ENCODE results near the gene SLC6A9.

Gene SLC6A9

GRCh38 chr1:43952731-43953346 is 78.4 kb downstream of the SLC6A9 start:
- H3K9ac ChIP-seq (ENCODE audit: low read length in 5 of 5) = peak overlapping the region in 1 of 5 donors; percentile 16
- no peak overlapping the region for H3K27ac ChIP-seq (ENCODE audit: low read depth, low read length)
- no peaks in the 10 kb centered on the region for H3K9me3 ChIP-seq (ENCODE audit: control insufficient read depth in 5 of 5, low read length in 5 of 5)
- no peak overlapping the region for H3K4me3 ChIP-seq (ENCODE audit: low read depth in 1 of 5, low read length in 5 of 5)
- no peaks in the 10 kb centered on the region for H3K27me3 ChIP-seq (ENCODE audit: control insufficient read depth in 5 of 5, insufficient read depth in 4 of 5, low read length in 5 of 5)
- H3K36me3 ChIP-seq (ENCODE audit: control insufficient read depth in 5 of 5, insufficient read depth in 5 of 5, low read length in 5 of 5) = peaks cover 7 to 38% (median 30%) of the 10 kb centered on the region in 5 donors
- peaks cover under 1 to 11% (median 11%) of the 10 kb centered on the region in 5 donors for H3K4me1 ChIP-seq (ENCODE audit: control insufficient read depth in 5 of 5, insufficient read depth in 5 of 5, low read length in 5 of 5)

GRCh38 chr1:43951021-43951985 is 80.0 kb downstream of the SLC6A9 start:
- Histone ChIP-seq H3K27me3 (ENCODE audit: control insufficient read depth in 5 of 5, insufficient read depth in 4 of 5, low read length in 5 of 5) (no peaks in the 10 kb centered on the region), H3K4me3 (ENCODE audit: low read depth in 1 of 5, low read length in 5 of 5) (no peak overlapping the region), H3K36me3 (ENCODE audit: control insufficient read depth in 5 of 5, insufficient read depth in 5 of 5, low read length in 5 of 5) (peaks cover 7 to 23% (median 14%) of the 10 kb centered on the region in 5 donors), H3K27ac (ENCODE audit: low read depth, low read length) (no peak overlapping the region), H3K9me3 (ENCODE audit: control insufficient read depth in 5 of 5, low read length in 5 of 5) (no peaks in the 10 kb centered on the region), H3K9ac (ENCODE audit: low read length in 5 of 5) (no peak overlapping the region), H3K4me1 (ENCODE audit: control insufficient read depth in 5 of 5, insufficient read depth in 5 of 5, low read length in 5 of 5) (peaks cover 4 to 23% (median 22%) of the 10 kb centered on the region in 5 donors)

GRCh38 chr1:43949678-43950077 is 81.6 kb downstream of the SLC6A9 start:
- Histone ChIP-seq H3K36me3 (ENCODE audit: control insufficient read depth in 5 of 5, insufficient read depth in 5 of 5, low read length in 5 of 5) (peaks cover 7 to 21% (median 12%) of the 10 kb centered on the region in 5 donors), H3K4me3 (ENCODE audit: low read depth in 1 of 5, low read length in 5 of 5) (no peak overlapping the region), H3K9ac (ENCODE audit: low read length in 5 of 5) (no peak overlapping the region), H3K27me3 (ENCODE audit: control insufficient read depth in 5 of 5, insufficient read depth in 4 of 5, low read length in 5 of 5) (no peaks in the 10 kb centered on the region), H3K4me1 (ENCODE audit: control insufficient read depth in 5 of 5, insufficient read depth in 5 of 5, low read length in 5 of 5) (peaks cover 4 to 33% (median 31%) of the 10 kb centered on the region in 5 donors), H3K9me3 (ENCODE audit: control insufficient read depth in 5 of 5, low read length in 5 of 5) (no peaks in the 10 kb centered on the region), H3K27ac (ENCODE audit: low read depth, low read length) (no peak overlapping the region)

- Histone ChIP-seq H3K9me3 (ENCODE audit: control insufficient read depth in 5 of 5, low read length in 5 of 5) (no peaks in the 10 kb centered on the region), H3K9ac (ENCODE audit: low read length in 5 of 5) (peak overlapping the region; percentile 89 to 100 (median 96)), H3K4me3 (ENCODE audit: low read depth in 1 of 5, low read length in 5 of 5) (peak overlapping the region; percentile 61 to 98 (median 93)), H3K4me1 (ENCODE audit: control insufficient read depth in 5 of 5, insufficient read depth in 5 of 5, low read length in 5 of 5) (peaks cover 4 to 33% (median 31%) of the 10 kb centered on the region in 5 donors), H3K36me3 (ENCODE audit: control insufficient read depth in 5 of 5, insufficient read depth in 5 of 5, low read length in 5 of 5) (peaks cover 7 to 18% (median 12%) of the 10 kb centered on the region in 5 donors), H3K27ac (ENCODE audit: low read depth, low read length) (no peak overlapping the region), H3K27me3 (ENCODE audit: control insufficient read depth in 5 of 5, insufficient read depth in 4 of 5, low read length in 5 of 5) (no peaks in the 10 kb centered on the region)
These were observed 83.3 kb downstream of the SLC6A9 start for GRCh38 chr1:43947874-43948437.

- peaks cover 4 to 33% (median 31%) of the 10 kb centered on the region in 5 donors for H3K4me1 ChIP-seq (ENCODE audit: control insufficient read depth in 5 of 5, insufficient read depth in 5 of 5, low read length in 5 of 5)
- H3K9ac ChIP-seq (ENCODE audit: low read length in 5 of 5) = peak overlapping the region; percentile 89 to 100 (median 96)
- H3K4me3 ChIP-seq (ENCODE audit: low read depth in 1 of 5, low read length in 5 of 5) = peak overlapping the region; percentile 90 to 98 (median 93)
- H3K9me3 ChIP-seq (ENCODE audit: control insufficient read depth in 5 of 5, low read length in 5 of 5) = no peaks in the 10 kb centered on the region
- H3K36me3 ChIP-seq (ENCODE audit: control insufficient read depth in 5 of 5, insufficient read depth in 5 of 5, low read length in 5 of 5) = peaks cover 7 to 17% (median 12%) of the 10 kb centered on the region in 5 donors
- H3K27me3 ChIP-seq (ENCODE audit: control insufficient read depth in 5 of 5, insufficient read depth in 4 of 5, low read length in 5 of 5) = no peaks in the 10 kb centered on the region
- H3K27ac ChIP-seq (ENCODE audit: low read depth, low read length) = peak overlapping the region; percentile 98
These were observed 84.0 kb downstream of the SLC6A9 start for GRCh38 chr1:43947061-43947873.

Measured in subcutaneous abdominal adipose tissue (tissue), 5 donors.